ENCODE results near the gene AMBP. TPM values are rescaled to one million over a fixed set of nuclear protein-coding genes. Genes with fewer than 3 reads are reported as not detected.

The AMBP gene
- total RNA-seq, 2 donors from 2014 or later: 1.5 to 5.7 TPM

DNA sequence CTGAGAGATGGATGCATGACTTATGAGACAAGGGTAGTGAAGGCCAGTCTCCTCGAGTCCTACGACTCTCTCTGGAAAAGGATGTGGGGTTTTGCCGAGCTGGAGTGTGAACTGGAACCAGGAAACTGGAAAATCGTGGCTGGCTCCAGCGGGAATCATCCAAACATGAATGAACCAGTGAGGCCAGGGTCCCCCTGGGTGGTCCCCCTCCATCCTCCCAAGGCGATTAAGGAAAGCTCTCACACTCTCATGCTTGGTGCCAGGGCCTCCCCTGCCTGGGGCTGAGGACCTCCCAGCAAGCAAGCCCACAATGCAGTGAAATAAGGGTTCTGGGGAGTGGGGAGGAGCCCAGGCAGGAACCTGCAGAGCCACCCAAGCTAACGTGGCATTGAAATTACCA lies 9.6 kb upstream of the AMBP start:
- H3K4me3 ChIP-seq: no peak overlapping the region
- intact Hi-C loops (cut with DNase I): no loop called here

DNA sequence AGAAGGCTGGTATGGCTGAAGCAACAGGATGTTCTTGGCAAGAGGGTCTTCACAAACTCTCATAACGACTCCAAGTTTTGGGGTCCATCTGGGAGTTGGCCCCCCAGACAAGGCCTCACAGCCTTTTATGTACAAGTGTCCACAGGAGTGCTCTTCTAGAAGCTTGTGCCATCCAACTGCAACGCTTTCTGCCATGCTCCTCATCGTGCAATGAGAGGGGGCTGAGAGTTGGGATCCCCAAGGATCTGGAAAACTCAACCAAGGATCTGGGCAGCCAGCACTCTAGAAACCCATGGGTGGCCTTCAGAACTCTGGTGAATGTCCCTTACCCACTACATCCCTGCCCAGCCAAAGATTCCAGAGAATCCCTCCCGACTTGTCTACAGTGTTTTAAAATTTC lies 8.5 kb upstream of the AMBP start:
- H3K27me3 ChIP-seq: no peaks in the 10 kb centered on the region
- no peak overlapping the region for H3K4me3 ChIP-seq
- no peak overlapping the region for H3K27ac ChIP-seq
- peaks cover 5% of the 10 kb centered on the region for H3K4me1 ChIP-seq
- intact Hi-C loops (cut with DNase I): no loop called here
- TF ChIP-seq, protein P1, sequence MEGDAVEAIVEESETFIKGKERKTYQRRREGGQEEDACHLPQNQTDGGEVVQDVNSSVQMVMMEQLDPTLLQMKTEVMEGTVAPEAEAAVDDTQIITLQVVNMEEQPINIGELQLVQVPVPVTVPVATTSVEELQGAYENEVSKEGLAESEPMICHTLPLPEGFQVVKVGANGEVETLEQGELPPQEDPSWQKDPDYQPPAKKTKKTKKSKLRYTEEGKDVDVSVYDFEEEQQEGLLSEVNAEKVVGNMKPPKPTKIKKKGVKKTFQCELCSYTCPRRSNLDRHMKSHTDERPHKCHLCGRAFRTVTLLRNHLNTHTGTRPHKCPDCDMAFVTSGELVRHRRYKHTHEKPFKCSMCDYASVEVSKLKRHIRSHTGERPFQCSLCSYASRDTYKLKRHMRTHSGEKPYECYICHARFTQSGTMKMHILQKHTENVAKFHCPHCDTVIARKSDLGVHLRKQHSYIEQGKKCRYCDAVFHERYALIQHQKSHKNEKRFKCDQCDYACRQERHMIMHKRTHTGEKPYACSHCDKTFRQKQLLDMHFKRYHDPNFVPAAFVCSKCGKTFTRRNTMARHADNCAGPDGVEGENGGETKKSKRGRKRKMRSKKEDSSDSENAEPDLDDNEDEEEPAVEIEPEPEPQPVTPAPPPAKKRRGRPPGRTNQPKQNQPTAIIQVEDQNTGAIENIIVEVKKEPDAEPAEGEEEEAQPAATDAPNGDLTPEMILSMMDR (IDR thresholded peaks at IDR 0.05): no peak
- DNase-seq: no peak
- H3K36me3 ChIP-seq: no peaks in the 10 kb centered on the region
- H3K9ac ChIP-seq (ENCODE audit: low read depth in 2 of 2, low read length in 2 of 2): no peak overlapping the region
- no peaks in the 10 kb centered on the region for H3K9me3 ChIP-seq

More for the DNA sequence above, 9.6 kb upstream of the AMBP start:
- H3K36me3 ChIP-seq: no peaks in the 10 kb centered on the region
- no peaks in the 10 kb centered on the region for H3K4me1 ChIP-seq
- no peaks in the 10 kb centered on the region for H3K9me3 ChIP-seq
- TF ChIP-seq, protein P1 (IDR thresholded peaks at IDR 0.05): no peak
- H3K27me3 ChIP-seq: no peaks in the 10 kb centered on the region
- H3K9ac ChIP-seq (ENCODE audit: low read depth in 2 of 2, low read length in 2 of 2): no peak overlapping the region
- no peak overlapping the region for H3K27ac ChIP-seq
- DNase-seq: no peak

DNA sequence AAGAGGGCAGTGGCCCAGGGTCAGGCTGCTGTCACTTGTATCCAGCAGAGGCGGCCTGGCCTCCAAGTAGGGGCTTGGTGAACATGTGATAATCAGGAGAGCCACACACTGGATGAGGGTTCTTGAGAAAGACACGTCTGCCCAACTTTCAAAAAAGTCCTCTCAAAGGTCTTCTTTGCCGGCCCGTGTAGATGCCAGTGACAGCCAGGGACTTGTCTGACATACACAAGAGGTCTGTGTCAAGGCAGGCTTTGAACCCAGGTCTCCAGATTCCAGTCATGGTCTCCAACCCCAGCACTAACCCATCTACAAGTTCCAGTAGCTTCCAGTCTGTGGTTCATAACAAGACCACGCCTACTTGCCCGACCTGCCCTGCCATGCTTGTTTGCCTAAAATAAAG lies 7.9 kb upstream of the AMBP start:
- intact Hi-C loops (cut with DNase I): no loop called here
- H3K9ac ChIP-seq (ENCODE audit: low read depth in 2 of 2, low read length in 2 of 2): no peak overlapping the region
- no peak overlapping the region for H3K4me3 ChIP-seq
- H3K9me3 ChIP-seq: no peaks in the 10 kb centered on the region
- peaks cover 5% of the 10 kb centered on the region for H3K4me1 ChIP-seq
- H3K27me3 ChIP-seq: no peaks in the 10 kb centered on the region
- no peak for DNase-seq
- no peak overlapping the region for H3K27ac ChIP-seq
- TF ChIP-seq, protein P1 (IDR thresholded peaks at IDR 0.05): no peak
- no peaks in the 10 kb centered on the region for H3K36me3 ChIP-seq

DNA sequence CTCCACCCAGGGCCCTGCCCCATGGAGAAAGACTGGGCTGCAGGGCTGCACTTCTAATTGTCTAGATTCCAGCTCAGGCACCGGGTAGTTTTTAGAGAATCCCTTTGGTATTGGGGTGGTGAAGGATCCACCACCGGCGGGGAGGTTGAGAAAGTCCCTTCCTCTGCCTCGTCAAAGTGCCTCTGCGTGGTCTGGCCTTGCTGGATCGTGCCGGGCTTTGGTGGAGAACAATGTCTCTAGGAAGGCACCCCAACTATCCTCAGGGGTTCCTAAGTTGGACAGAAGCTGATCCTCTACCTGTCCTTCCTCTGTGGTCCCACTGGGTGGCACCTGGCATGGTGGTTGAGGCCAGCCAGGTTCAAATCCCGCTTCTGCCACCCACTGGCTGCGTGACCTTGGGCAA lies 7.3 kb upstream of the AMBP start:
- Histone ChIP-seq H3K9me3 (no peaks in the 10 kb centered on the region), H3K9ac (ENCODE audit: low read depth in 2 of 2, low read length in 2 of 2) (no peak overlapping the region), H3K27ac (no peak overlapping the region), H3K36me3 (no peaks in the 10 kb centered on the region), H3K4me1 (peaks cover 5% of the 10 kb centered on the region), H3K27me3 (no peaks in the 10 kb centered on the region), H3K4me3 (no peak overlapping the region)
- DNase-seq: no peak
- TF ChIP-seq, protein P1 (IDR thresholded peaks at IDR 0.05): no peak
- intact Hi-C loops (cut with DNase I): no loop called here

DNA sequence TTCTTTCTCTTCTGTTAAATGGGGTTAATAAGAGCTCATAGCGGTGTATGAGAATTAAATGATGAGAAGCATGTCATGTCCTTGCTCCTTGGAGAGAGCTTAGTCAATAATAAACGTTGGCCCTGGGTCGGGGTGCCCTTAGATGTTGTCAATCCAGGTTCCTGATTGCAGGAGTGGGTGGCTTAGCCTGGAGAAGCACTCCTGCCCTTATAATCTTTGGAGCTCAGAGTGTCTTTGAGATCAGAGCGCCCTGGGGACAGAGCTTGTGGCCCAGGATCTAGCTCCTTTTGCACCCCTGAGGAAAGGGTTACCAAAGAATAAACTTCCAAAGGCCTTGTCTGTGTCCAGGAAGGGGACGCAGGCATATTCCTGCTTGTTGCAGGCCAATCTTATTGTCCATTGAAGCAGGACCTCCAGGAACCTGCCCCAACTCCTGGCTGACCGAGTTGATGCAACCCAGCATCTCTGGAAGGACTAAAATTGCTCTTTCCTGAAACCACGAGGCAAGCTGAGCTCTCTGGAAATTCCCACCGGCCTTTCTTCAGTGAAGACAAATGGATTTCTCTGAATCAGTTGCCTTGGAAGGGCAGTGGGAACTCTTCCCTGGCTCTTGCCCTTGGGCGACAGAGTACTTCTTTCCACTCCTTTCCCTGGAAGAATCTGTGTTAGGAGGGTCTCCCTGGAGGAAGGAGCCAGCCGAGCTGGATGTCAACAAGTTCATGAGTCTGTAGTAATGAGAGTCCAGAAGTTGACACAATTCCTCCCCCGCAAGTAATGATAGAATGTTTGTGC lies 6.4 kb upstream of the AMBP start:
- H3K4me1 ChIP-seq: peaks cover 5% of the 10 kb centered on the region
- TF ChIP-seq, protein P1 (IDR thresholded peaks at IDR 0.05): no peak
- no peaks in the 10 kb centered on the region for H3K27me3 ChIP-seq
- no peak overlapping the region for H3K27ac ChIP-seq
- no peak overlapping the region for H3K9ac ChIP-seq (ENCODE audit: low read depth in 2 of 2, low read length in 2 of 2)
- H3K4me3 ChIP-seq: no peak overlapping the region
- H3K36me3 ChIP-seq: no peaks in the 10 kb centered on the region
- DNase-seq: no peak
- no peaks in the 10 kb centered on the region for H3K9me3 ChIP-seq
- intact Hi-C loops (cut with DNase I): loop anchor here (5.0 kb wide), 1 partner anchor 208 kb away; no protein-coding TSS in a partner anchor

All from colonic mucosa (tissue), 4 donors.